NCI-H82 treated with DMSO at 0.1 percent for 48 hours (cell line): ENCODE results near the gene ZC3HAV1.
"Not testable (repeated sequence)": the region's sequence is repeated elsewhere in the genome, so short reads cannot be mapped to it uniquely, and the experiment has no call there.

Experiments
- DNase-seq: peaks from one replicate; lab custom pipeline; 2025; ENCODE audit not compliant: unreplicated experiment; lab: John Stamatoyannopoulos, UW

ZC3HAV1 gene

GRCh38 chr7:139054656-139055055, 54.9 kb downstream of the ZC3HAV1 start:
- not testable (repeated sequence) for DNase-seq

GRCh38 chr7:139054101-139054500, 55.4 kb downstream of the ZC3HAV1 start:
- DNase-seq = peak; percentile 54

- no peak for DNase-seq
Observed at GRCh38 chr7:139051655-139052054, 57.9 kb downstream of the ZC3HAV1 start.

GRCh38 chr7:139049936-139050335, 59.6 kb downstream of the ZC3HAV1 start:
- DNase-seq = no peak

GRCh38 chr7:139049111-139049510, 60.4 kb downstream of the ZC3HAV1 start:
- DNase-seq = no peak

DNA sequence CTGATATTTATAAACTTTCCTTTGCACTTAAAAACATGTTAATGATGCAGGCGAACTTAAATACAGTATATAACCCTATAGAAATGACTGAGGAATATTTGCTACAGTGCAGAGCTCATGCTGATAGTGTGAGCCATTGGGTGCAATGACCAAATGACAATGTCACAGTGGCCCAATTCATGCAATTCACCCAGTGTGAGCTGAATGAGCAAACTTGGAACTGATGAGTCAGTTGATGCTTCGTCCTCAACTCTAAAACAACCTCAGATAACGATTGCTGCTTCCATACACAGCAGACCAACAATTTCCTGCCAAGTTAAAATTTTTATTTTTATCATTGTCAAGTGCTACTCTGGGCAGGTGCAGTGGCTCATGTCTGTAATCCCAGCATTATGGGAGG, 61.5 kb downstream of the ZC3HAV1 start:
- no peak for DNase-seq

- DNase-seq = no peak
Observed at GRCh38 chr7:139046143-139046542, 63.4 kb downstream of the ZC3HAV1 start.

- no peak for DNase-seq
Observed at GRCh38 chr7:139044813-139045794, 64.4 kb downstream of the ZC3HAV1 start.

DNA sequence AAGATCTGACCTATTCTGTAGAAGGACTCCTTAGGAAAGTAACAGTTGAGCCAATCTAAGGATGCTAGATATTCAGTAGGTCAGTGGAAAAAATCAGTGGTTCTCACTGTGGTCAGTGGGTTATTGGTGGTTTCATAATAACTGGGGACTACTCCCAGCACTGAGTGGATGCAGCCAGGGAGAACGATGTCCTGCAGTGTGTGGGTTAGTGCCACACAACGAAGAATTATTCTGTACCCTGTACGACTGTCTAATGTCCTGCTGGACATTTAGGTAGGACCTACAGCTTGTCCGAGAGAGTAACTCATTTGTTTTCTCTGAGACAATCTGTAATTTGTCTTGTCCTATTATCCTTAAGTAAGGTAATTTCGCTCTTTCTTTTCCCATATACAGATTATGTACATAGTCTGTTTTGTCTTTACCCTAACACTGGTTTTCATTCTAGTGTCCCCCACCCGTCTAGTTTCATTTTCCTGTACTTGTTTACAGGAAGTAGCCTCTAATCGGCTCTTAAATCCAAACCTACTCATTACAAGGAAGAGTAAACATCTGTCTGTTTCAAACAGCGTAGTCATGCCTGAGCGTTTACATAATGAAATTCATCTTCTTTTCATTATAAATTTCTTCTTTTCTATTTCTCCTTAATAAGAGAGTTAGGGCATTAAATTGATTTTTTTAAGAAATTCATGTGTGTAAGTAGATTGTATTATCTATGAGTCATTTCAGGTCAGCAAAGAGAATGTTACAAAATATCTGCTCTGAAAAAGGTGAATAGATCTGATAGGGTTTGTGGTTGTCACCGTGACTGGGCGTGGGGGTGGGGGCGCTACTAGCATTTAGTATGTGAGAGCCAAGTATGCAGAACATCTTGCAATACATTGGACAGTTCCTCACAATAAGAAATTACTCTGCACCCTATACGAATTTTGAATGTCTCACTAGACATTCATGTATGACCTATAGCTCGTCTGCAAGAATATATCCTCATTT, 65.4 kb downstream of the ZC3HAV1 start:
- DNase-seq = peak; percentile 46

- DNase-seq = no peak
Observed at GRCh38 chr7:139041378-139042085, 68.0 kb downstream of the ZC3HAV1 start.

DNA sequence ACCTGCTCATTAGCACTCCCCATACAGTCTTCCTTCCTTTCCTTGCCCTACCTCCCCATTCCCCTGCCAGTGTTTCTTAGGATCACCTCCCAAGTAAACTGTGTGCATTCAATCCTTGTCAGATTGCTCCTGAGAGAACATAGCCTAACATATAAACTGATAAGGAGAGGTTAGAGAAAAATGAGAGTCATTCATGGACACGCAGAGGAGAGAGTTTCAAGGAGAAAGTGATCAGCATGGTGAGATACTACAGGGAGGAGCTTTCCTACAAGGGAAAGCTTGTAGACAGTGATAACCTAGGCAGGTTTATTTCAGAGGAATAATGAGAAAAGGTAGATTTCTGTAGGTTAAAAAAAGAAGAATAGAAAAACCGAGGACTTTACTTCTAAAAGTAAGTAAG, 70.8 kb downstream of the ZC3HAV1 start:
- no peak for DNase-seq

- no peak for DNase-seq
Observed at GRCh38 chr7:139036901-139037300, 72.6 kb downstream of the ZC3HAV1 start.

DNA sequence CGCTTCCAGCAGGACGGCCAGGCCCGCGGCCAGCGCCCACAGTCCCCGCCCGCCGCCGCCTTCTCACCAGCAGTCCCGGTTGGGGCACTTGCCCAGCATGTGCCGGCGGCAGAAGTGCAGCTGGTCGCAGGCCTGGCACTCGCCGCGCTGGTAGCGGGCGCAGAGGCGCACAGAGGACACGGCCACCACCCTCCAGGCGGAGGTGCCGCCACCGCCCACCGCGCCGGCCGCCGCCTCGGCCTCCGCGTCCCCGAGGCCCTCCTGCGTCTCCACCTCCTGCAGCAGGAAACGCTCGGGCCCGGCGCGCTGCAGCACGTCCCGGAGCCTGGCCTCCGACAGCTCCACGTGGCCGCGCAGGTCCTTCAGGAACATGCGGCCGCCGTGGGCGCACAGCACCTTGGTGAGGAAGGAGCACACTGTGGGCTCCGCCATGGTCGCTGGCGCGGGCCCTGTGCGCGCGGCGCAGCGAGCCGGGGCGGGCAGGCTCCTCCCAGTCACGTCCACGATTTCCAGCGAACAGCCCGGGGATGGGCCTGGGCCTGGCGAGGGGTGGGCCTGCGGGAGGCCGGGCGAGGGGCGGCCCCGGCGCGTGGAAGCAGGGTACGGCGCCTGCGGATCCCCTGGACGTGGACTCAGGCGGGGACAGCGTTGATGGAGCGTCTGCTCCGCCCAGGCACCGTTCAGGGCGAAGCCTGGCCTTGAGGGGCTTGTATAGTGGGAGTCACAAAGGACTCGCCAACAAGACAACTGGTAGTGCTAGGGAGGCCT, 73.8 kb downstream of the ZC3HAV1 start, which contains the start of gene ZC3HAV1L:
TSS of gene ZC3HAV1L (minus strand) at position 457 of the 768 bp plus-strand sequence. CDS start at position 432, 25 bp downstream.
- peak; percentile 27 for DNase-seq

- DNase-seq = no peak
Observed at GRCh38 chr7:139034855-139035585, 74.5 kb downstream of the ZC3HAV1 start.

- DNase-seq = no peak
Observed at GRCh38 chr7:139034336-139034735, 75.2 kb downstream of the ZC3HAV1 start.

DNA sequence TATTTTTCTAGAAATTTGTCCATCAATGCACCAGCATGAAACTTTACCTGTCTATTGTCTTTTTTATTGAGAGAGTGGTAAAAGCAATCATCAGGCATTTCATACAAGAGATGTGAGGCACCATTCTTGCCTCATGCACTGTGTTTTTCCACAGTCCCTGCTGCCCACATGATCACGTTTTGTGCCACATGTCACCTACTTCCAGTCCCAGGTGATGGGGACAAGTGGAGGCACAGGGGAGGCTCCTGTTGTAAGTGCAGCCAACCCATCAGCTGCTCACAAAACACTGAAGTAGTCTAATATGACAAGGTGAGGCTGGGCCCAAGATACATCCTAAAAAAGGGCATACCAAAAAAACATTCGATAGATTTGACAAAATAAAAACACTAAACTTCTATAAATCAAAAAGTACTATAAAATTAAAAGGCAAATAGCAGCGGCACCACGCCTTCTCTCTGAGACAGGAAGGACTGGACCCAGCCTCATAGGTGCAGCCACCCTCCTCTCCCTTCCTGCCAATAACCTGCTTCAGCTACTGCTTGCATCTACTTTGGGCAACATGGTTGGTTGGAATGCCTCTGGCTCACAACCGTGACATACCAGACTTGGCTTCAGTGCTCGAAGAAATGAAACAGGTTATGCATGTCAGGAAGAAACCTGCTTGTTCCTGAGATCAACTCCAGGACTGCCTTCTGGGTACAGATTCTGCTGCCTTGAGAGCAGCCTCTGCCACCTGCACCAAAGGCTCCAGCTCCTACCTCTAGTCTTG, 76.0 kb downstream of the ZC3HAV1 start:
- no peak for DNase-seq

DNA sequence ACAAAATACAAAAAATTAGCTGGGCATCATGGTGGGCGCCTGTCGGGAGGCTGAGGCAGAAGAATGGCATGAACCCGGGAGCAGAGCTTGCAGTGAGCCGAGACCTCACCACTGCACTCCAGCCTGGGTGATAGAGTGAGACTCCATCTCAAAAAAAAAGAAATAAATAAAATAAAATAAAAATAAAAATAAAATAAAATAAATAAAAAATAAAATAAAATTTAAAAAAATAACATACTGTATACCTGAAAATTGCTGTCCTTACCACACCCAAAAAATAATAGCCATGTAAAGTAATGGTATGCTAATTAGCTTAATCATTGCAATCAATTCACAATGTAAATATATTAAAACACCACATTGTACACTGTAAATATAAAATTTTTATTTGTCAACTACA, 77.0 kb downstream of the ZC3HAV1 start:
- DNase-seq = no peak

DNA sequence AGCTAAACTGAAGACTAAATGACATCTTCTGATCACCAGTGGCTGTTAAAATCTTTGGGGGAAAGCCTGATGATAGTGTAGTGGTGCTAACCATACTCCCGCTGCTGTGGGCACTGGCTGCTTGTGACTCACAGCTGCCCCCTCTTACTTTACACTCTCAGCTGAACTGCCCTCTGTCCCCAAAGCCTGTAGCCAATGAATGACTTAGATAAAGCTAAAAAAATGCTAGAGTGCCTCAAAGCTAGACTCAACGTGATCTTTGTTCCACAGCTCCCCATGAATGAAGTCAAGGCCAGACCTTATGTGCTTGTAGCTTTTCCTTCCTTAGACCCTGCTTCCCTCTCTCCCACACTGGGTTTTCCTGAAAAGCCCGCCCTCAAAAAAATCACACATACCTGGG, 80.2 kb downstream of the ZC3HAV1 start:
- DNase-seq = no peak

GRCh38 chr7:139026551-139026950, 83.0 kb downstream of the ZC3HAV1 start:
- DNase-seq = no peak
